Skin of body (tissue), 2 donors: ENCODE measurements around the gene CDC42EP4. TPM values are rescaled to one million over a fixed set of nuclear protein-coding genes. Genes with fewer than 3 reads are reported as not detected.

Experiments used
- DNase-seq: peaks from one replicate; lab custom pipeline; 2025; lab: John Stamatoyannopoulos, UW
- total RNA-seq: library from RNA; depleted of rRNA; stranded (reverse); fragments of >200 nt; gene quantifications from one replicate; pipeline ENCODE4 v1.2.3, GENCODE V29; 2014

The CDC42EP4 gene
- total RNA-seq, 1 donor from 2014 or later, result 36.4 TPM

- no peak for DNase-seq
Measured at GRCh38 chr17:73304438-73304837, 7.4 kb downstream of the CDC42EP4 start.

GRCh38 chr17:73302189-73302588 lies 9.6 kb downstream of the CDC42EP4 start:
- DNase-seq, result no peak

- DNase-seq, result no peak
Measured at GRCh38 chr17:73301369-73301768, 10.4 kb downstream of the CDC42EP4 start.

GRCh38 chr17:73300392-73300791 lies 11.4 kb downstream of the CDC42EP4 start:
- no peak for DNase-seq

- DNase-seq, result no peak
Measured at GRCh38 chr17:73297934-73298861, 13.6 kb downstream of the CDC42EP4 start.

- no peak for DNase-seq
Measured at GRCh38 chr17:73293480-73293911, 18.3 kb downstream of the CDC42EP4 start.

- no peak for DNase-seq
Measured at GRCh38 chr17:73293031-73293430, 18.8 kb downstream of the CDC42EP4 start.

GRCh38 chr17:73292031-73292531 lies 19.7 kb downstream of the CDC42EP4 start:
- DNase-seq, result no peak

- no peak for DNase-seq
Measured at GRCh38 chr17:73291260-73291801, 20.5 kb downstream of the CDC42EP4 start.

- no peak for DNase-seq
Measured at GRCh38 chr17:73290399-73291259, 21.2 kb downstream of the CDC42EP4 start.

GRCh38 chr17:73289549-73290254 lies 22.1 kb downstream of the CDC42EP4 start:
- no peak for DNase-seq

GRCh38 chr17:73288534-73289302 lies 23.1 kb downstream of the CDC42EP4 start:
- no peak for DNase-seq

GRCh38 chr17:73286863-73287296 lies 24.9 kb downstream of the CDC42EP4 start:
- no peak for DNase-seq

GRCh38 chr17:73285916-73286862 lies 25.6 kb downstream of the CDC42EP4 start:
- DNase-seq, result no peak

GRCh38 chr17:73285603-73285908 lies 26.2 kb downstream of the CDC42EP4 start:
- no peak for DNase-seq

GRCh38 chr17:73284906-73285602 lies 26.7 kb downstream of the CDC42EP4 start:
- no peak for DNase-seq

- no peak for DNase-seq
Measured at GRCh38 chr17:73284354-73284753, 27.4 kb downstream of the CDC42EP4 start.

GRCh38 chr17:73283841-73284282 lies 27.9 kb downstream of the CDC42EP4 start:
- DNase-seq, result no peak
